ENCODE data around the gene AGMAT. TPM values are rescaled to one million over a fixed set of nuclear protein-coding genes. Genes with fewer than 3 reads are reported as not detected.

The AGMAT gene
- total RNA-seq, 1 donor from 2014 or later = 0.31 TPM

DNA sequence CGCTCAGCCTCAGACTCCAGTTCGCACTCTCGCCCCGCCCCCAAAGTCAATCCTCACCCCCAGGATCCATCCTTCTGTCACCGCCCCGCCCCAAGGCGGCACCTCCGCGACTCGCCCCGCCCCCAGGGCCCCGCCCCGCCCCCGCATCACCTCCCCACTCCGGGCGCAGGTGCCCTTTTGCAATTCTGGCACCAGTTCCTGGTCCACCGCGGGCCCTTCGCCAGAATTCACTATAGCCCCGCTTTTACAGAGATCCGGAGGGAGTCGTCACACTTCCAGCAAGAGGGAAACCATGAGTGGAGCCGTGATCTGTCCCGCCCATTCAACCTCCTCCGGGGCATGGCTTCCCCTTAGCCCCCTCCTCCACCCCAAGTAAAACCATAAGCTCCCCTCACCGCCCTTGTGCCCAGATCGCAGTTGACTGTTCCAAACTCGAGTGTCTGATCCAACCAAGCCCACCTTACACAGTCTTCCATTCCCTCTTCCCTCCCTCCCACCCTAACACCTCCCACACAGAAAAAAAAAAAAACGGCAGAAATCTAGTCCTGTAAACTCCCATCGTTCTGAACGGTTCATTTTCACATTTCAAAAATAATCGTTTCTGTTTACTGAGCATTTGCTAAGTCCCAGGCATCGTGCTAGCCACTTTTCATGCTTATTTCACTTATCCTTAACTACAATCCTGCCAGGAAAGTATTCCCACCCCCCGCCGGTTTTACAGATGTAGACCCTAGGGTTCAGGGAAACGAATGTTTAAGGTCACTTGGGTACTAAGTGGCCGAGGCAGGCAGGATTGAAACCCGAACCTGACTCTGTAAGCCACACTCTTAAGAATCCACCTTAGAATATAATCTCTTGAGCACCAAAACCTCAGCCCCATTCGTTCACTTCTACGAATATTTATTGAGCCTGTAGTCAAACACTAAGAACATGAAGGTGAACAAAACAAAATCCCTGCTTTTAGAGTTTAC lies 59.5 kb downstream of the AGMAT start:
- DNase-seq (ENCODE audit: low spot score in 2 of 2, unreplicated experiment in 2 of 2) = no peak
- peak overlapping the region; percentile 100 for H3K27ac Mint-ChIP-seq
- peaks cover 36% of the 10 kb centered on the region for H3K4me1 Mint-ChIP-seq
- peaks cover 2% of the 10 kb centered on the region for H3K36me3 Mint-ChIP-seq
- TF ChIP-seq, protein P1, sequence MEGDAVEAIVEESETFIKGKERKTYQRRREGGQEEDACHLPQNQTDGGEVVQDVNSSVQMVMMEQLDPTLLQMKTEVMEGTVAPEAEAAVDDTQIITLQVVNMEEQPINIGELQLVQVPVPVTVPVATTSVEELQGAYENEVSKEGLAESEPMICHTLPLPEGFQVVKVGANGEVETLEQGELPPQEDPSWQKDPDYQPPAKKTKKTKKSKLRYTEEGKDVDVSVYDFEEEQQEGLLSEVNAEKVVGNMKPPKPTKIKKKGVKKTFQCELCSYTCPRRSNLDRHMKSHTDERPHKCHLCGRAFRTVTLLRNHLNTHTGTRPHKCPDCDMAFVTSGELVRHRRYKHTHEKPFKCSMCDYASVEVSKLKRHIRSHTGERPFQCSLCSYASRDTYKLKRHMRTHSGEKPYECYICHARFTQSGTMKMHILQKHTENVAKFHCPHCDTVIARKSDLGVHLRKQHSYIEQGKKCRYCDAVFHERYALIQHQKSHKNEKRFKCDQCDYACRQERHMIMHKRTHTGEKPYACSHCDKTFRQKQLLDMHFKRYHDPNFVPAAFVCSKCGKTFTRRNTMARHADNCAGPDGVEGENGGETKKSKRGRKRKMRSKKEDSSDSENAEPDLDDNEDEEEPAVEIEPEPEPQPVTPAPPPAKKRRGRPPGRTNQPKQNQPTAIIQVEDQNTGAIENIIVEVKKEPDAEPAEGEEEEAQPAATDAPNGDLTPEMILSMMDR (IDR thresholded peaks at IDR 0.05; ENCODE audit: unreplicated experiment) = no peak
- no peaks in the 10 kb centered on the region for H3K9me3 Mint-ChIP-seq
- H3K27me3 Mint-ChIP-seq (ENCODE audit: low read depth) = no peaks in the 10 kb centered on the region
- H3K4me3 Mint-ChIP-seq = peak overlapping the region; percentile 90

DNA sequence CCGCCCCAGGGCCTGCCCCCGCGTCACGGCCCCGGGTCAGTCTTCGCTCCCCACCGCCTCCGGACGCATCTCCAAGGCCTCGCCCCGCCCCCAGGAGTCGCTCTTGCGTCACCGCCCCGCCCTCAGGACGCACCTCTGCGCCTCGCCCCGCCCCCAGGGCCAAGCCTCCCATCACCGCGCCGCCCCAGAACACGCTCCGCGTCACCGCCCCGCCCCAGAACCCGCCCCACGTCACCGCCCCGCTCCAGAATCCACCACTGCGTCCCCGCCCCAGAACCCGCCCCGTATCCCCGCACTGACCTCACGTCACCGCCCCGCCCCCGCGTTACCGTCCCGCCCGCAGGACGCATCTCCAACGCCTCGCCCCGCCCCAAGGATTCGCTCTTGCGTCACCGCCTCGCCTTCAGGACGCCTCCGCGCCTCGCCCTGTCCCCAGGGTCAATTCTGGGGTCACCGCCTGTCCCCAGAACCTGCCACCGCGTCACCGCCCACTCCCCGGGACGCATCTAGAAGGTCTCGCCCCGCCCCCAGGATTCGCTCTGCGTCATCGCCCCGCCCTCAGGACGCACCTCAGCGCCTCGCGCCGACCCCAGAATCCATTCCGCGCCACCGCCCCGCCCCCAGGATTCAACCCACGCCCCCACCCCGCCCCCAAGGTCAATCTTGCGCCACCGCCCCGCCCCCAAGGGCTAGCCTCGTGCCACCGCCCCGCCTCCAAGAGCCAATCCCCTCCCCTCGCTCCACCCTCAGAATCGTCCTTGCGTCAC lies 60.4 kb downstream of the AGMAT start:
- H3K4me3 Mint-ChIP-seq = peak overlapping the region; percentile 90
- no peaks in the 10 kb centered on the region for H3K9me3 Mint-ChIP-seq
- peaks cover 36% of the 10 kb centered on the region for H3K4me1 Mint-ChIP-seq
- H3K36me3 Mint-ChIP-seq = no peaks in the 10 kb centered on the region
- H3K27ac Mint-ChIP-seq = peak overlapping the region; percentile 100
- H3K27me3 Mint-ChIP-seq (ENCODE audit: low read depth) = no peaks in the 10 kb centered on the region
- peak; percentile 99 to 100 for DNase-seq (ENCODE audit: low spot score in 2 of 2, unreplicated experiment in 2 of 2)
- TF ChIP-seq, protein P1 (IDR thresholded peaks at IDR 0.05; ENCODE audit: unreplicated experiment) = no peak

DNA sequence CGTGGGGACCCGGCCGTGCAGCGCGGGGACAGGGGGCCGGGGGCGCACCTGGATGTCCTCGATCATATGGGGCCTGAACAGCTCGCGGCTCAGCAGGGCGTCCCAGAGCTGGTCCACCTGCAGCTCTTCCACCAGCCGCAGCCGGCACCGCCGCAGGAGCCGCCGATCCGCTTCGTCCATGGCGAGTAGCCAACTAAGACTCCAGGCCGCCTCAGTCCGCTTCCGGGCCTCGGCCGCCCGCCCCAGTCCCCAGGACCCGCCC lies 60.9 kb downstream of the AGMAT start, which contains the start of gene CASP9:
TSS of gene CASP9 (minus strand) at position 195 of the 262 bp plus-strand sequence. CDS start at position 180, 15 bp downstream.
- no peaks in the 10 kb centered on the region for H3K27me3 Mint-ChIP-seq (ENCODE audit: low read depth)
- H3K4me1 Mint-ChIP-seq = peaks cover 36% of the 10 kb centered on the region
- DNase-seq (ENCODE audit: low spot score in 2 of 2, unreplicated experiment in 2 of 2) = no peak
- H3K9me3 Mint-ChIP-seq = no peaks in the 10 kb centered on the region
- TF ChIP-seq, protein P1 (IDR thresholded peaks at IDR 0.05; ENCODE audit: unreplicated experiment) = no peak
- no peaks in the 10 kb centered on the region for H3K36me3 Mint-ChIP-seq
- H3K4me3 Mint-ChIP-seq = peak within 1 kb of the TSS; percentile 90
- peak within 1 kb of the TSS; percentile 100 for H3K27ac Mint-ChIP-seq

DNA sequence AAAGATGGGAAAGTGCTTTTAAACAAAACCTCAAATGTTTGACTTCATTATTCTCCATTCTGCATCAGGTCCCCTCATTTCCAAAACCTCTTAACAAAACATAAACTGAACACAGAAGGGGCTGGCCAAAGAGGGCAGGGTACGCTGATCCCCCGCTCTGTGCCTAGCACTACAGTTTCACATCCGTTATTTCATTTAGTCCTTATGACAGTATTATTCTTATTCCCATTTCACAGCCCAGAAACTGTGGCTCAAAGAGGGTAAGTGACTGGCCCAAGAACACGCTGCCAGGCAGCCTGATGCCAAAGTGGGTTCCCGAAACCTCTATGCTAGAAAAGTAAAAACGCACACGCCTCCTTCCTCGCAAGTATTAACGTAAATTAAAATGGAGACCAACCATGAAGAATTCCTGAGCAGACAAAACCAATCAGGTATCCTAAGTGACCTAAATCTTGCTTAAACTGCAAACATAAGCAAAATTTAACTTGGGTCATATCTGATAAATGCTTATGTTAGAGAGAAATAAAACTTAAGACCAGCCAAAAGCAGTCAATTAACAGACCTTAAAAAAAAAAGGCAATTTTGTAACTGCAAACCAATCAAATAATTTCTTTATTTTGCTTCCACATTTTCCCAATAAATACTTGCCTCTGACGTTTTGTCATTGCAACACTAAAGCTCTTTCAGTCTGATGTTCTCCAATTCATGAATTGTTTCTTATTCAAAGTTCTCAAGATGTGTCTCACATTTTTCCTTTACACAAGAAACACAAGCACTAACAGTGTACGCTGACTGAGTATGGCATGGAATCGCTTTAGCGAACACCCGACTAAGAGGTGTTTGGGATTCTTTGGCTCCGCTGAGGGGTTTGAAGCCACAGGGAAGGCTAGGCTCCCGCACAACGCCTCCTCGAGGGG lies 61.5 kb downstream of the AGMAT start:
- Mint-ChIP-seq H3K36me3 (no peaks in the 10 kb centered on the region), H3K4me1 (peaks cover 34% of the 10 kb centered on the region), H3K27me3 (ENCODE audit: low read depth) (no peaks in the 10 kb centered on the region), H3K27ac (peak overlapping the region; percentile 100), H3K4me3 (peak overlapping the region; percentile 90), H3K9me3 (no peaks in the 10 kb centered on the region)
- TF ChIP-seq, protein P1 (IDR thresholded peaks at IDR 0.05; ENCODE audit: unreplicated experiment) = no peak
- DNase-seq (ENCODE audit: low spot score in 2 of 2, unreplicated experiment in 2 of 2) = no peak

DNA sequence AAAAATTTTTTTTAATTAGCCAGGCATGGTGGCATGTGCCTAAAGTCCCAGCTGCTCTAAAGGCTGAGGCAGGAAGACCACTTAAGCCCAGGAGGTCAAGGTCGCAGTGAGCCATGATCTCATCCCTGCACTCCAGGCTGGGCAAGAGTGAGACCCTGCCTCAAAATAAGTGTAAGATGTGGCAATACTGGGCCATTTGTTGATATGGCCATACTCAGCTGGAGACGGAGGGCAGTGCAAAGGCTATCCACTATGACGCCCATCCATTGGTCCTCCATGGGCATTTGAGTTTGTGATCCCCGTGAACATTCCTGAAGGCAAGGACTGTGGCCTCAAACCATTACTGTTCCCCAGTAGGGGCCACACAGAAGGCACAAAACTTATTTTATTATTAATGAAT lies 62.3 kb downstream of the AGMAT start:
- DNase-seq (ENCODE audit: low spot score in 2 of 2, unreplicated experiment in 2 of 2) = no peak
- TF ChIP-seq, protein P1 (IDR thresholded peaks at IDR 0.05; ENCODE audit: unreplicated experiment) = no peak
- Mint-ChIP-seq H3K4me1 (peaks cover 29% of the 10 kb centered on the region), H3K27ac (no peak overlapping the region), H3K36me3 (peaks cover 4% of the 10 kb centered on the region), H3K9me3 (no peaks in the 10 kb centered on the region), H3K4me3 (no peak overlapping the region), H3K27me3 (ENCODE audit: low read depth) (no peaks in the 10 kb centered on the region)

Data from mesothelial cell of epicardium (in vitro differentiated cells).